GM12878 (cell line): ENCODE measurements around the gene IDI1. TPM values are rescaled to one million over a fixed set of nuclear protein-coding genes. Genes with fewer than 3 reads are reported as not detected.

ENCODE experiments used
- ATAC-seq: fragments of 200-7000 bp; cut with Tn5 transposase; 3 replicates; pipeline ENCODE4 v1.9.1; 2020; ENCODE audit warnings: mild to moderate bottlenecking, moderate library complexity
- BruUV-seq: library from RNA; stranded (reverse); fragments of 400-500 nt; replicated peaks from 2 replicates; lab custom pipeline; 2021; lab: Mats Ljungman, UMichigan
- CTCF ChIA-PET: fragments of 300-600 bp; sonication (Branson Sonifier 250); formaldehyde crosslinking; extraction: SDS; loops from one replicate; lab custom pipeline; 2021; ENCODE audit warnings: inconsistent platforms; lab: Yijun Ruan, JAX
- POLR2A ChIA-PET: fragments of 350-600 bp; formaldehyde crosslinking; extraction: SDS; loops from one replicate; lab custom pipeline; 2021; ENCODE audit warnings: inconsistent platforms; lab: Charles Lee
- RAD21 ChIA-PET: fragments of 300-600 bp; sonication (Branson Sonifier 250); formaldehyde crosslinking; loops from one replicate; lab custom pipeline; 2023; ENCODE audit warnings: antibody characterized with exemption; ENCODE audit not compliant: unreplicated experiment; lab: Charles Lee
- SMC1A ChIA-PET: fragments of 300-600 bp; sonication (Branson Sonifier 250); formaldehyde crosslinking; loops from one replicate; lab custom pipeline; 2023; ENCODE audit not compliant: unreplicated experiment, uncharacterized antibody; lab: Charles Lee
- DNase-seq: peaks from one replicate; pipeline ENCODE4 v3.0.0-alpha.2; 2011; ENCODE audit warnings: low read depth, low spot score
- FAIRE-seq: peaks from 3 replicates; lab custom pipeline; 2011; peaks lifted over from hg19 to GRCh38; lab: Jason Lieb, UNC
- H2AFZ ChIP-seq: 2 replicates; pipeline ENCODE4 v1.6.0; 2011; ENCODE audit warnings: low read depth, low read length, control low read depth; ENCODE audit not compliant: control insufficient read depth
- H3K27ac ChIP-seq: 2 replicates; pipeline ENCODE4 v1.5.1; 2011; ENCODE audit warnings: control low read depth; ENCODE audit not compliant: control insufficient read depth, insufficient read depth
- H3K27me3 ChIP-seq, 2 experiments: replicated peaks in 1 of 2; 2 replicates each; pipeline versions ENCODE4 v1.6.0 to v1.6.1; 2011; ENCODE audit warnings: low read length in 1 of 2; ENCODE audit not compliant: control insufficient read depth in 2 of 2, insufficient read depth in 2 of 2
- H3K36me3 ChIP-seq, 2 experiments: 2 replicates each; pipeline ENCODE4 v1.5.1; 2011; ENCODE audit warnings: low read length in 1 of 2; ENCODE audit not compliant: control insufficient read depth in 2 of 2, insufficient read depth in 2 of 2
- H3K4me1 ChIP-seq: 2 replicates; pipeline ENCODE4 v1.6.1; 2011; ENCODE audit warnings: mild to moderate bottlenecking, low read length, moderate library complexity, mixed read lengths; ENCODE audit not compliant: control insufficient read depth, insufficient read depth
- H3K4me2 ChIP-seq: 2 replicates; pipeline ENCODE4 v1.6.0; 2011; ENCODE audit warnings: control low read depth; ENCODE audit not compliant: control insufficient read depth, insufficient read depth
- H3K4me3 ChIP-seq: fragments of 200-600 bp; sonication (generic); 2 replicates; pipeline ENCODE4 v1.5.1; 2016
- H3K79me2 ChIP-seq: 2 replicates; pipeline ENCODE4 v1.6.0; 2011; ENCODE audit warnings: low read length; ENCODE audit not compliant: control insufficient read depth, insufficient read depth
- H3K9ac ChIP-seq: 2 replicates; pipeline ENCODE4 v1.8.0; 2011; ENCODE audit warnings: low read length, control low read depth, mixed read lengths; ENCODE audit not compliant: control insufficient read depth, insufficient read depth
- H3K9me3 ChIP-seq: replicated peaks from 3 replicates; pipeline ENCODE4 v1.5.1; 2011; ENCODE audit warnings: mild to moderate bottlenecking, low read length; ENCODE audit not compliant: control insufficient read depth, insufficient read depth
- H4K20me1 ChIP-seq: 2 replicates; pipeline ENCODE4 v1.6.0; 2011; ENCODE audit not compliant: control insufficient read depth, insufficient read depth
- CBX5 ChIP-seq: sonication (generic); IDR thresholded peaks from 2 replicates; pipeline ENCODE4 v1.6.1; 2016; ENCODE audit warnings: low read depth, moderate library complexity, mild to moderate bottlenecking, inconsistent platforms
- CREB1 ChIP-seq: IDR thresholded peaks from 2 replicates; pipeline ENCODE4 v1.6.1; 2012; ENCODE audit warnings: low read depth, mild to moderate bottlenecking, inconsistent platforms
- EP300 ChIP-seq, 2 experiments: fragments of 150-350 bp in 1 of 2; IDR thresholded peaks; 2 replicates each; pipeline ENCODE4 v1.6.1; 2011 to 2012; ENCODE audit warnings: low read depth in 2 of 2, low read length in 2 of 2, borderline replicate concordance in 1 of 2, improper control_type of control experiment in 1 of 2, inconsistent platforms in 1 of 2; ENCODE audit not compliant: control insufficient read depth in 1 of 2
- EZH2 ChIP-seq: IDR thresholded peaks from 2 replicates; pipeline ENCODE4 v1.6.1; 2012; ENCODE audit warnings: low read depth, mild to moderate bottlenecking, control low read depth, inconsistent platforms, low read length, borderline replicate concordance; ENCODE audit not compliant: control insufficient read depth
- FOXK2 ChIP-seq: fragments of 450-650 bp; IDR thresholded peaks from 2 replicates; pipeline ENCODE4 v1.6.1; 2017; ENCODE audit warnings: mild to moderate bottlenecking, moderate library complexity
- KAT2A ChIP-seq: conservative IDR thresholded peaks from 2 replicates; pipeline ENCODE4 v1.6.1; 2011; ENCODE audit warnings: low read depth, low read length; ENCODE audit not compliant: control insufficient read depth
- KDM1A ChIP-seq: fragments of 200-600 bp; sonication (generic); IDR thresholded peaks from 2 replicates; pipeline ENCODE4 v1.6.1; 2016; ENCODE audit warnings: borderline replicate concordance
- MEF2B ChIP-seq: fragments of 450-650 bp; IDR thresholded peaks from 2 replicates; pipeline ENCODE4 v1.6.1; 2018; ENCODE audit warnings: mild to moderate bottlenecking, moderate library complexity; ENCODE audit not compliant: partially characterized antibody, poor library complexity, severe bottlenecking
- MYB ChIP-seq: fragments of 150-350 bp; IDR thresholded peaks from 2 replicates; pipeline ENCODE4 v1.6.1; 2014; ENCODE audit warnings: mild to moderate bottlenecking, low read depth, low read length, borderline replicate concordance
- NR2C1 ChIP-seq: fragments of 450-650 bp; IDR thresholded peaks from 2 replicates; pipeline ENCODE4 v1.6.1; 2017; ENCODE audit warnings: antibody characterized with exemption, mild to moderate bottlenecking, moderate library complexity
- NRF1 ChIP-seq: conservative IDR thresholded peaks from 2 replicates; pipeline ENCODE4 v1.6.1; 2011; ENCODE audit warnings: mild to moderate bottlenecking, low read depth, low read length, improper control_type of control experiment
- POLR2A ChIP-seq: IDR thresholded peaks from 2 replicates; pipeline ENCODE4 v1.6.1; 2011; ENCODE audit warnings: low read depth, mild to moderate bottlenecking, low read length
- RAD51 ChIP-seq: fragments of 450-650 bp; IDR thresholded peaks from 2 replicates; pipeline ENCODE4 v1.6.1; 2016; ENCODE audit warnings: moderate library complexity, mild to moderate bottlenecking, inconsistent platforms
- RELA ChIP-seq: fragments of 450-650 bp; IDR thresholded peaks from 2 replicates; pipeline ENCODE4 v1.8.0; 2014; ENCODE audit warnings: borderline replicate concordance; ENCODE audit not compliant: partially characterized antibody
- SRF ChIP-seq, 2 experiments: IDR thresholded peaks; 2 replicates each; pipeline ENCODE4 v1.6.1; 2011; ENCODE audit warnings: low read depth in 2 of 2, low read length in 2 of 2, mild to moderate bottlenecking in 1 of 2, moderate library complexity in 1 of 2
- YBX1 ChIP-seq: fragments of 450-650 bp; IDR thresholded peaks from 2 replicates; pipeline ENCODE4 v1.6.1; 2016; ENCODE audit warnings: antibody characterized with exemption
- ZNF217 ChIP-seq: fragments of 450-650 bp; IDR thresholded peaks from 2 replicates; pipeline ENCODE4 v1.6.1; 2017; ENCODE audit warnings: antibody characterized with exemption, mild to moderate bottlenecking
- ZNF622 ChIP-seq: fragments of 450-650 bp; IDR thresholded peaks from 2 replicates; pipeline ENCODE4 v1.6.1; 2017; ENCODE audit warnings: mild to moderate bottlenecking, inconsistent platforms
- WGBS: methylation state at CpG from one replicate; pipeline ENCODE4 v1.1.6; 2016; ENCODE audit warnings: low lambda C conversion rate; ENCODE audit not compliant: insufficient replicate concordance, insufficient coverage; ENCODE audit errors: missing lambda C conversion rate; 5-methylcytosine and 5-hydroxymethylcytosine counted together
- in situ Hi-C: fragments of 300-500 bp; cut with MboI; formaldehyde crosslinking; loops from 9 replicates; pipeline ENCODE4 v1.14.3; 2018; ENCODE audit warnings: mixed read lengths
- intact Hi-C: fragments of 100-400 bp; cut with micrococcal nuclease; formaldehyde crosslinking; loops from one replicate; pipeline ENCODE4 v1.14.2; 2022; ENCODE audit not compliant: unreplicated experiment
- polyA plus RNA-seq, 11 experiments: library from polyadenylated mRNA; depleted of rRNA in 4 of 11; unstranded in 6 of 11; stranded (reverse) in 5 of 11; fragments of >200 nt; fragmentation: Nextera tagmentation in 4 of 11; fragmentation: Illumina TruSeq in 1 of 11; extraction: Ambion mirVana in 4 of 11; extraction: Trizol in 1 of 11; gene quantifications; 1 replicate in 1 of 11; 2 replicates in 10 of 11; pipeline versions ENCODE4 v1.2.1 to v1.2.3, GENCODE V29; 2011 to 2016; ENCODE audit warnings: inconsistent platforms in 2 of 11, missing spikeins in 2 of 11, low read depth in 1 of 11
- total RNA-seq, 4 experiments: library from RNA; depleted of rRNA in 3 of 4; stranded (reverse); fragments of >200 nt in 3 of 4; fragmentation: Illumina TruSeq in 1 of 4; extraction: Trizol in 1 of 4; gene quantifications; 2 replicates each; pipeline versions ENCODE4 v1.2.1 to v1.2.3, GENCODE V29; 2013 to 2021
- TF ChIP-seq, protein P1 (sequence below): fragments of 450-650 bp; IDR thresholded peaks from 2 replicates; pipeline ENCODE4 v1.6.1; 2014; ENCODE audit warnings: mild to moderate bottlenecking
- TF ChIP-seq, protein P2 (sequence below): IDR thresholded peaks from 2 replicates; pipeline ENCODE4 v1.6.1; 2012; ENCODE audit warnings: low read depth, low read length, improper control_type of control experiment

IDI1 gene
- total and polyA plus RNA-seq, 10 of the 15 experiments (the other 5 are each of a cell fraction or from before 2014, with no cell fraction given), result 85.5 to 223 (median 157) TPM

DNA sequence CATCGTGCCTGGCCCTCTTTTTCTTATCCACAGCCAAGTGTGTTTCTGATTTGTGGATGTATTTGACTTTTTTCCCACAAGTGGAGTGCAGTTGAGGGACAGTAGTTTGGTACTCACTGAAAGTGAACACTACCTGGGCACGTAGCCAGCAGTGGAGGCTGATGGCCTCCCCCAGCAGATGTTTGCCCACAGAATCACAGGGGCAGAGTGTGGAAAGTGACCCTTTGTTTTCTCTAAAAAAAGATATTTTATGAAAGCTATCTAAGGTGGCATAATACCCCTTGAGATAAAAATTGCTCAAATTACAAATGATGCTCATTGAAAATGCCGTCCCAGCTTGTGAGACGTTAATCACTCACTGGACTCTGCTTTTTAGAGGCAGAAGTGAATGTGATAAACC lies 36.3 kb upstream of the IDI1 start:
- H3K4me3 ChIP-seq, result no peak overlapping the region
- H3K9ac ChIP-seq, result no peak overlapping the region
- in situ Hi-C loops (no loop called here), intact Hi-C loops (no loop called here)
- no TSS peak for BruUV-seq
- no peaks in the 10 kb centered on the region for H3K9me3 ChIP-seq
- no peak overlapping the region for H3K27ac ChIP-seq
- ChIA-PET SMC1A (no interaction called here), RAD21 (no interaction called here), CTCF (no interaction called here), POLR2A (no interaction called here)
- WGBS, result 97% methylated on average over 4 of the region's 4 CpGs
- H3K79me2 ChIP-seq, result no peaks in the 10 kb centered on the region
- ATAC-seq (no peak), DNase-seq (no peak), FAIRE-seq (no peak)
- TF ChIP-seq FOXK2 (no peak), KDM1A (no peak), NRF1 (no peak), ZNF622 (no peak), RELA (no peak), POLR2A (no peak), MYB (no peak), MEF2B (no peak), EZH2 (no peak), YBX1 (no peak), KAT2A (no peak), SRF (IDR thresholded peaks at IDR 0.05; ENCODE audit: low read depth in 2 of 2, low read length in 2 of 2) (no peak), NR2C1 (no peak), ZNF217 (no peak), CREB1 (no peak), RAD51 (no peak), CBX5 (no peak), EP300 (IDR thresholded peaks at IDR 0.05; ENCODE audit: borderline replicate concordance in 1 of 2, control insufficient read depth in 1 of 2, low read depth in 2 of 2, low read length in 2 of 2) (no peak)
- TF ChIP-seq, protein P1, sequence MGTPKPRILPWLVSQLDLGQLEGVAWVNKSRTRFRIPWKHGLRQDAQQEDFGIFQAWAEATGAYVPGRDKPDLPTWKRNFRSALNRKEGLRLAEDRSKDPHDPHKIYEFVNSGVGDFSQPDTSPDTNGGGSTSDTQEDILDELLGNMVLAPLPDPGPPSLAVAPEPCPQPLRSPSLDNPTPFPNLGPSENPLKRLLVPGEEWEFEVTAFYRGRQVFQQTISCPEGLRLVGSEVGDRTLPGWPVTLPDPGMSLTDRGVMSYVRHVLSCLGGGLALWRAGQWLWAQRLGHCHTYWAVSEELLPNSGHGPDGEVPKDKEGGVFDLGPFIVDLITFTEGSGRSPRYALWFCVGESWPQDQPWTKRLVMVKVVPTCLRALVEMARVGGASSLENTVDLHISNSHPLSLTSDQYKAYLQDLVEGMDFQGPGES, result no peak
- TF ChIP-seq, protein P2, sequence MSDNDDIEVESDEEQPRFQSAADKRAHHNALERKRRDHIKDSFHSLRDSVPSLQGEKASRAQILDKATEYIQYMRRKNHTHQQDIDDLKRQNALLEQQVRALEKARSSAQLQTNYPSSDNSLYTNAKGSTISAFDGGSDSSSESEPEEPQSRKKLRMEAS, result no peak
- no peaks in the 10 kb centered on the region for H3K27me3 ChIP-seq
- peaks cover 7 to 26% of the 10 kb centered on the region in 2 experiments for H3K36me3 ChIP-seq
- no peak overlapping the region for H2AFZ ChIP-seq
- no peaks in the 10 kb centered on the region for H3K4me1 ChIP-seq
- no peaks in the 10 kb centered on the region for H4K20me1 ChIP-seq
- no peak overlapping the region for H3K4me2 ChIP-seq
